ENCODE data around the gene FAM24B. TPM values are rescaled to one million over a fixed set of nuclear protein-coding genes. Genes with fewer than 3 reads are reported as not detected.
"Not testable (repeated sequence)": the region's sequence is repeated elsewhere in the genome, so short reads cannot be mapped to it uniquely, and the experiment has no call there.

The FAM24B gene
- total RNA-seq, 1 donor from 2014 or later, result 2.6 TPM

DNA sequence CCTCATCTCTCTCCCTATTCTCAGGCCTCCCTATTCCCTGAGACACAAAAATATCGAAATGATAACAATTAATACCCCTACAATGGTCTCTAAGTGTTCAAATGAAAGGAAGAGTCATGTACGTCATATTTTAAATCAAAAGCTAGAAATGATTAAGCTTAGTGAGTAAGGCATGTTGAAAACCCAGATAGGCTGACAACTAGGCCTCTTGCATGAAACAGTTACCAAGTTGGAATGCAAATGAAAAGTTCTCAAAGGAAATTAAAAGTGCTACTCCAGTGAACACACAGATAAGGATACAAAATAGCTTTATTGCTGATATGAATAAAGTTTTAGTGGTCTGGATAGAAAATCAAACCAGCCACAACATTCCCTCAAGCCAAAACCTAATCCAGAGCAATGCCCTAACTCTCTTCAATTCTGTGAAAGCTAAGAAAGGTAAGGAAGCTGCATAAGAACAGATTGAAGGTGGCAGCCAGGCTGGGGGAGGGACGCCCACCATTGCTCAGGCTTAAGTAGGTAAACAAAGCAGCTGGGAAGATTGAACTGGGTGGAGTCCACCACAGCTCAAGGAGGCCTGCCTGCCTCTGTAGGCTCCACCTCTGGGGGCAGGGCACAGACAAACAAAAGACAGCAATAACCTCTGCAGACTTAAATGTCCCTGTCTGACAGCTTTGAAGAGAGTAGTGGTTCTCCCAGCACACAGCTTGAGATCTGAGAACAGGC lies 12.5 kb downstream of the FAM24B start:
- not testable (repeated sequence) for H3K27me3 Mint-ChIP-seq (ENCODE audit: low read depth, unreplicated experiment); H3K4me3 Mint-ChIP-seq (ENCODE audit: unreplicated experiment); FAIRE-seq; H4K20me1 ChIP-seq (ENCODE audit: insufficient read depth, low read length); H3K36me3 Mint-ChIP-seq (ENCODE audit: low read depth, unreplicated experiment); H3K4me3 ChIP-seq (ENCODE audit: insufficient read depth, low read depth, low read length); H3K36me3 ChIP-seq (ENCODE audit: insufficient read depth, low read length); H3K9ac ChIP-seq (ENCODE audit: low read length); H2AFZ ChIP-seq (ENCODE audit: low read depth, low read length); H3K27me3 ChIP-seq (ENCODE audit: insufficient read depth, low read length); H3K4me2 ChIP-seq (ENCODE audit: low read length); H3K9me3 ChIP-seq (ENCODE audit: insufficient read depth, low read depth, low read length)
- Histone ChIP-seq H3K79me2 (ENCODE audit: insufficient read depth, low read length) (peaks cover 39% of the 10 kb centered on the region), H3K4me1 (ENCODE audit: insufficient read depth, low read length) (peaks cover 12% of the 10 kb centered on the region), H3K27ac (ENCODE audit: low read depth, low read length) (peak overlapping the region; percentile 22)
- peak; percentile 47 for DNase-seq (ENCODE audit: low read depth)
- Mint-ChIP-seq H3K9me3 (ENCODE audit: unreplicated experiment) (peaks cover 16% of the 10 kb centered on the region), H3K4me1 (ENCODE audit: low read depth, unreplicated experiment) (peaks cover 11% of the 10 kb centered on the region), H3K27ac (ENCODE audit: unreplicated experiment) (peak overlapping the region; percentile 75)

DNA sequence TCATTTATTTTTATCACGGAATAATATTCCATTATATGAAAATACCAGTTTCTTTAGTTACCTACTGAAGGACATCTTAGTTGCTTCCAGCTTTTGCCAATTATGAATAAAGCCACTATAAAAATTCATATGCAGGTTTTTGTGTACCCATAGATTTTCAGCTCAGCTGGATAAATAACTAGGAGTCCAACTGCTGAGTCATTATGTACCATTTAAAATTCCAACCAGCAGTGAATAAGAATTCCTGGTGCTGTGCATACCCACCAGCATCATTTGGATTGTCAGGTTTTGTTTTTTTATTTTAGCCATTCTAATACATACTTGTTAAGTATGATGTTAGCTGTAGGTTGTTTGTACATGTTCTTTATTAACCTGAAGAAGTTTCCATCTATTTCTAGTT lies 14.5 kb downstream of the FAM24B start:
- peak overlapping the region; percentile 13 for H3K4me2 ChIP-seq (ENCODE audit: low read length)
- no peak overlapping the region for H3K4me3 ChIP-seq (ENCODE audit: insufficient read depth, low read depth, low read length)
- Mint-ChIP-seq H3K9me3 (ENCODE audit: unreplicated experiment) (peaks cover 12% of the 10 kb centered on the region), H3K27me3 (ENCODE audit: low read depth, unreplicated experiment) (no peaks in the 10 kb centered on the region), H3K36me3 (ENCODE audit: low read depth, unreplicated experiment) (no peaks in the 10 kb centered on the region), H3K4me1 (ENCODE audit: low read depth, unreplicated experiment) (peaks cover 18% of the 10 kb centered on the region), H3K27ac (ENCODE audit: unreplicated experiment) (peak overlapping the region; percentile 1), H3K4me3 (ENCODE audit: unreplicated experiment) (no peak overlapping the region)
- no peaks in the 10 kb centered on the region for H3K9me3 ChIP-seq (ENCODE audit: insufficient read depth, low read depth, low read length)
- TF ChIP-seq EZH2 (IDR thresholded peaks at IDR 0.05; ENCODE audit: insufficient read depth, low read length), result no peak
- TF ChIP-seq, protein P1, sequence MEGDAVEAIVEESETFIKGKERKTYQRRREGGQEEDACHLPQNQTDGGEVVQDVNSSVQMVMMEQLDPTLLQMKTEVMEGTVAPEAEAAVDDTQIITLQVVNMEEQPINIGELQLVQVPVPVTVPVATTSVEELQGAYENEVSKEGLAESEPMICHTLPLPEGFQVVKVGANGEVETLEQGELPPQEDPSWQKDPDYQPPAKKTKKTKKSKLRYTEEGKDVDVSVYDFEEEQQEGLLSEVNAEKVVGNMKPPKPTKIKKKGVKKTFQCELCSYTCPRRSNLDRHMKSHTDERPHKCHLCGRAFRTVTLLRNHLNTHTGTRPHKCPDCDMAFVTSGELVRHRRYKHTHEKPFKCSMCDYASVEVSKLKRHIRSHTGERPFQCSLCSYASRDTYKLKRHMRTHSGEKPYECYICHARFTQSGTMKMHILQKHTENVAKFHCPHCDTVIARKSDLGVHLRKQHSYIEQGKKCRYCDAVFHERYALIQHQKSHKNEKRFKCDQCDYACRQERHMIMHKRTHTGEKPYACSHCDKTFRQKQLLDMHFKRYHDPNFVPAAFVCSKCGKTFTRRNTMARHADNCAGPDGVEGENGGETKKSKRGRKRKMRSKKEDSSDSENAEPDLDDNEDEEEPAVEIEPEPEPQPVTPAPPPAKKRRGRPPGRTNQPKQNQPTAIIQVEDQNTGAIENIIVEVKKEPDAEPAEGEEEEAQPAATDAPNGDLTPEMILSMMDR (IDR thresholded peaks at IDR 0.05; ENCODE audit: insufficient read depth, low read depth, low read length), result no peak
- peaks cover 21% of the 10 kb centered on the region for H3K4me1 ChIP-seq (ENCODE audit: insufficient read depth, low read length)
- H3K27me3 ChIP-seq (ENCODE audit: insufficient read depth, low read length), result no peaks in the 10 kb centered on the region
- H3K79me2 ChIP-seq (ENCODE audit: insufficient read depth, low read length), result peaks cover 50% of the 10 kb centered on the region
- no peaks in the 10 kb centered on the region for H3K36me3 ChIP-seq (ENCODE audit: insufficient read depth, low read length)
- DNase-seq (ENCODE audit: low read depth) (peak; percentile 41), FAIRE-seq (no peak)
- peak overlapping the region; percentile 37 for H3K27ac ChIP-seq (ENCODE audit: low read depth, low read length)
- H3K9ac ChIP-seq (ENCODE audit: low read length), result no peak overlapping the region
- H4K20me1 ChIP-seq (ENCODE audit: insufficient read depth, low read length), result no peaks in the 10 kb centered on the region
- no peak overlapping the region for H2AFZ ChIP-seq (ENCODE audit: low read depth, low read length)

DNA sequence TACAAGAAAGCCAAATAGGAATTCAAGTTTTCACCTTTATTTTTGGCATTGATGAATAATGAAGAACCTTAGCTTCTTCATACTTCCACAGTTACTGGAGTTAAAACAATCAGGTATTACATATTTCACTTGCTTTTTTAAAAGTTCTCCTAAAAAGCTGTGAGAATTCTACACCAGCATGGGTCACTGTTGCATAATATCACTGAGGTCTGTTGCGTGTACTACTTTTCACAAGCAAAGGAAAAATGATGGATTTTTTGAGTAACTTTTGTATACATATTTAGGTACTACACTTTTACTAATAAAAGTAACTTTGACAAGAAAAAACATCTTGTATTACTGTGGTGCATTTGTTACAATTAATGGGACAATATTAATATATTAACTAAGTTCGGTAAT lies 15.2 kb downstream of the FAM24B start:
- H3K9me3 Mint-ChIP-seq (ENCODE audit: unreplicated experiment), result peaks cover 11% of the 10 kb centered on the region
- no peaks in the 10 kb centered on the region for H4K20me1 ChIP-seq (ENCODE audit: insufficient read depth, low read length)
- no peak overlapping the region for H3K4me3 ChIP-seq (ENCODE audit: insufficient read depth, low read depth, low read length)
- no peaks in the 10 kb centered on the region for H3K9me3 ChIP-seq (ENCODE audit: insufficient read depth, low read depth, low read length)
- no peak overlapping the region for H3K27ac ChIP-seq (ENCODE audit: low read depth, low read length)
- peaks cover 21% of the 10 kb centered on the region for H3K4me1 ChIP-seq (ENCODE audit: insufficient read depth, low read length)
- FAIRE-seq (no peak), DNase-seq (ENCODE audit: low read depth) (no peak)
- TF ChIP-seq EZH2 (IDR thresholded peaks at IDR 0.05; ENCODE audit: insufficient read depth, low read length), result no peak
- TF ChIP-seq, protein P1 (IDR thresholded peaks at IDR 0.05; ENCODE audit: insufficient read depth, low read depth, low read length), result no peak
- H3K36me3 Mint-ChIP-seq (ENCODE audit: low read depth, unreplicated experiment), result no peaks in the 10 kb centered on the region
- H3K4me2 ChIP-seq (ENCODE audit: low read length), result no peak overlapping the region
- H3K9ac ChIP-seq (ENCODE audit: low read length), result no peak overlapping the region
- H3K79me2 ChIP-seq (ENCODE audit: insufficient read depth, low read length), result peaks cover 57% of the 10 kb centered on the region
- H3K4me3 Mint-ChIP-seq (ENCODE audit: unreplicated experiment), result no peak overlapping the region
- no peaks in the 10 kb centered on the region for H3K27me3 ChIP-seq (ENCODE audit: insufficient read depth, low read length)
- no peaks in the 10 kb centered on the region for H3K27me3 Mint-ChIP-seq (ENCODE audit: low read depth, unreplicated experiment)
- no peaks in the 10 kb centered on the region for H3K36me3 ChIP-seq (ENCODE audit: insufficient read depth, low read length)
- H3K27ac Mint-ChIP-seq (ENCODE audit: unreplicated experiment), result no peak overlapping the region
- H2AFZ ChIP-seq (ENCODE audit: low read depth, low read length), result no peak overlapping the region
- H3K4me1 Mint-ChIP-seq (ENCODE audit: low read depth, unreplicated experiment), result peaks cover 18% of the 10 kb centered on the region
